AG09319 (cell line): ENCODE data around the gene DCP1B.
A peak's percentile ranks its signal among the peaks of the same experiment; 100 is the strongest.

Experiments
- DNase-seq: peaks from one replicate; pipeline ENCODE4 v3.0.0-alpha.2; 2010; ENCODE audit warnings: low read depth; ENCODE audit errors: extremely low read depth
- CTCF ChIP-seq: IDR thresholded peaks from 2 replicates; pipeline ENCODE4 v1.5.1; 2011; ENCODE audit warnings: low read depth, mild to moderate bottlenecking, inconsistent platforms, low read length, moderate library complexity

Gene DCP1B

GRCh38 chr12:2008677-2009076 is 4.4 kb upstream of the DCP1B start:
- no peak for DNase-seq
- TF ChIP-seq CTCF: no peak

GRCh38 chr12:2003676-2004112 is 563 bp downstream of the DCP1B start:
- no peak for TF ChIP-seq CTCF
- no peak for DNase-seq

GRCh38 chr12:1995205-1995896 is 8.9 kb downstream of the DCP1B start:
- TF ChIP-seq CTCF: no peak
- DNase-seq: no peak

- no peak for DNase-seq
These were observed 9.7 kb downstream of the DCP1B start for GRCh38 chr12:1994429-1995143.

GRCh38 chr12:1993871-1994371 is 10.3 kb downstream of the DCP1B start:
- TF ChIP-seq CTCF: no peak
- no peak for DNase-seq

More at GRCh38 chr12:1994429-1995143, 9.7 kb downstream of the DCP1B start:
- TF ChIP-seq CTCF: no peak

GRCh38 chr12:1993341-1993740 is 10.9 kb downstream of the DCP1B start:
- no peak for TF ChIP-seq CTCF
- peak; percentile 81 for DNase-seq

GRCh38 chr12:1992732-1993131 is 11.5 kb downstream of the DCP1B start:
- no peak for TF ChIP-seq CTCF
- DNase-seq: no peak
